ENCODE measurements around the gene GLA.

GRCh38 chrX:101399825-101400224 is 7.9 kb downstream of the GLA start:
- TF ChIP-seq CTCF (conservative IDR thresholded peaks at IDR 0.05; ENCODE audit: low read depth, low read length), result no peak
- no peak for TF ChIP-seq MAFK (IDR thresholded peaks at IDR 0.05; ENCODE audit: low read depth, low read length)
- no peak for TF ChIP-seq MAZ (IDR thresholded peaks at IDR 0.05; ENCODE audit: borderline replicate concordance, low read depth, low read length)
